ENCODE measurements around the gene ZC3H8.

ZC3H8 gene

DNA sequence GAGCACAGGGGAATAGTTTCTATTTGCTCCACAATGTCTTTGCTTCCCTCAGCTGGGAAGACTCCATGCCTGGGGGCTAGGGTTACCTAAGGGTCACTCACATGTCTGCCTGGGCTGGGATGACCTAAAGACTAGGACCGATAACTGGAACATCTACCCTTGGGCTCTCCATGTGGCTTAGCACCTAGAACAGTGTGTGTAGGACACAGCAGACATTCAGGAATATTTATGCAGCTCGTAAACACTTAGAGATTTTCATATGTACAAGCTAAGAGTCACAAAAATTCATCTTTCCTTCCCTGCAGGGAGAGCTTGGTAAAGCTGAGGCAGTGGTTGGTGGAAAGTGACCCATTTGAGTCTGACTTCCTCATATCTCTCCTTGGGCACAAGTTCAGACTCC is 60.8 kb downstream of the ZC3H8 start:
- TF ChIP-seq GATA2 (IDR thresholded peaks at IDR 0.05; ENCODE audit: low read depth, low read length): no peak
- no peak for TF ChIP-seq GATA3 (IDR thresholded peaks at IDR 0.05; ENCODE audit: low read depth, low read length)

DNA sequence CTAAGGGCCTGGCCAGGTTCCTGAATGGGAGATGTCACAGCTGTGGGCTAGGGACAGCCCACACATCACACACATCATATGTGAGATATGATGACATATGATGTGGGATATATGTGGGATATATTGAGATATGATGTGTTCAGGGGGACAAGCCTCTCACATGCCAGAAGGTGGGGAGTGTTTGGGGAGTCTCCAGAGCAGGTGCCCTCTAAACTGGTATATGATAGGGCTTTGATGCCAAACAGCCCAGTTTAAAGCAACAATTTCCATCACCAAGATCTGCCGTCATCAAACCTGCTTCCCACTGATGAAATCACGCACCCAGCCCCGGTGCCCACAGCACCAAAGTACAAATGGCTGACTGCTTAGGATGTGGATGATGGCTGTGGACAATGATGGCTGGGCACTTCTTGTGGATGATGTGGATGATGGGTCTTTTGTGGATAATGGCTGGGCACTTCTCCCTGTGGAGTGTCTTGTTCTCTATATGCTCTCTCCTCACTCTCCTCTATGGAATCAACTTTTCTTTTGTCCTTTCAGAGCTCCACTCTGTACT is 65.8 kb downstream of the ZC3H8 start:
- no peak for TF ChIP-seq GATA2 (IDR thresholded peaks at IDR 0.05; ENCODE audit: low read depth, low read length)
- no peak for TF ChIP-seq GATA3 (IDR thresholded peaks at IDR 0.05; ENCODE audit: low read depth, low read length)

DNA sequence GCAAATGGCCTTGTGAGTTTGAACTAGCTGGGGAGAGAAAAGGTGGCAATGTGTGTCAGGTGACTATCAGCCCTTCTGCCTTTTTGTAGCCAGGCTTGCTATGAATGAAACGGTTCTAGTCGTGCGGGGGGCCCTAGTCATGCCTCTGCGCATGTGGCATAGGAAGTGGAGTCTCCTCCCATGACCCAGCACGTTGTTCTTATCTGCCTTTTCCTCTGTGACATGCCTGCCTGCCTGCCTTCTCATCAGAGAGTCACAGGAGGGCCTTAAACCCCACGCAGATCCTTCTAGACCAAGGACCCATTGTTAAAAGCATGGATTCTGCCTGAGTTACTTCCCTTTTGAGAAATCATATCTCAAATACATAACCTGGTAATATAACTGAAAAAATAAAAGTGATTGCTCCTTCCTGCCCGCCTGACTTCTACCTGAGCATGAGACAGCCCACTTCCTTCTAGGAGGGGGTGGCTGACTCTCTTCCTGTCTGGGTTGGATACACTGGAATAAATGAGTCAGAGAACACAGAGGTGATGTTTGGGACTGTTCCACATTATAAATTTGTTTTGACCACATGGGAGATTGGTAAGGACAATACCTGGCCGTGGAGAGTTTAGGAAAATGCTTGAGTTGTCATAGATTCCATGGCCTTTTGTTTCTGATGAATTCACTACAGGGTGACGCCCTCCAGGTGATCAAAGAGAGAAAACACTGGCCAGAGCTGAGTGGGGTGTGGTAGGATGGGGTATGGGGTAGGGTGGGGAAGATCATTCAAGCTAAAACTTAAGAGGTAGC is 66.8 kb downstream of the ZC3H8 start:
- TF ChIP-seq GATA2 (IDR thresholded peaks at IDR 0.05; ENCODE audit: low read depth, low read length): no peak
- no peak for TF ChIP-seq GATA3 (IDR thresholded peaks at IDR 0.05; ENCODE audit: low read depth, low read length)

DNA sequence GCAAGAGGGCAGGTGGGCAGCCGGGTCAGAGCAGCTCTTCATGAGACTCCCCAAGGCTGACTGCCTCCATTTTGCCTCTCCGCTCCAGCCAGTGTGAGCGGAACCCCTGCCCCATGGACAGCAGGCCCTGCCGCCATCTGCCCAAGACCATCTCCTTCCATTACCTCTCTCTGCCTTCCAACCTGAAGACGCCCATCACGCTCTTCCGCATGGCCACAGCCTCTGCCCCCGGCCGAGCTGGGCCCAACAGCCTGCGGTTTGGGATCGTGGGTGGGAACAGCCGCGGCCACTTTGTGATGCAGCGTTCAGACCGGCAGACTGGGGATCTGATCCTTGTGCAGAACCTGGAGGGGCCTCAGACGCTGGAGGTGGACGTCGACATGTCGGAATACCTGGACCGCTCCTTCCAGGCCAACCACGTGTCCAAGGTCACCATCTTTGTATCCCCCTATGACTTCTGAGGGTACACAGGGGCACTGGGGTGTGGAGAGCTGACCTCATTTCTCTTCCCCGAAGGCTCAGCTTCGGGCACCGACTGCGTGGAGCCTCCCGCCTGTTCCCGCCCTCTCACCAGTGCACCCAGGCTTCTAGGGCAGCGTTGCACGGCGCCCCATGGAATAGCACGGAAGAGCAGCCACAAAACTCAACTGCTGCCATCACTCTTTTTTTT is 67.7 kb downstream of the ZC3H8 start:
- no peak for TF ChIP-seq GATA3 (IDR thresholded peaks at IDR 0.05; ENCODE audit: low read depth, low read length)
- TF ChIP-seq GATA2 (IDR thresholded peaks at IDR 0.05; ENCODE audit: low read depth, low read length): no peak

DNA sequence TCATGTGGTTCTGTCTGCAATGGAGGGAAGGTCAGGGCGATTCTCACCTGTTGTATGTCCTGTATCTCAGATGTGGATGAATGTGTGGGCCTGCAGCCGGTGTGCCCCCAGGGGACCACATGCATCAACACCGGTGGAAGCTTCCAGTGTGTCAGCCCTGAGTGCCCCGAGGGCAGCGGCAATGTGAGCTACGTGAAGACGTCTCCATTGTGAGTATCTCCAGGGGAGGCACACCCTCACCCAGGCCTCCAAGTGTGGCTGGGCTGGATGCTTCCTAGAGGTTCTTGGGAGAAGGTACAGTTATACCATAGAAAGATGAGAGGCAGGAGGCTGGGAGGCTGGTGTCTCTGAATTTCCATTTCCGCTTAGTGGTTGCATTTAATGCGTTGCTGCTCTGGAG is 69.7 kb downstream of the ZC3H8 start:
- TF ChIP-seq GATA2 (IDR thresholded peaks at IDR 0.05; ENCODE audit: low read depth, low read length) (no peak), GATA3 (IDR thresholded peaks at IDR 0.05; ENCODE audit: low read depth, low read length) (no peak)

DNA sequence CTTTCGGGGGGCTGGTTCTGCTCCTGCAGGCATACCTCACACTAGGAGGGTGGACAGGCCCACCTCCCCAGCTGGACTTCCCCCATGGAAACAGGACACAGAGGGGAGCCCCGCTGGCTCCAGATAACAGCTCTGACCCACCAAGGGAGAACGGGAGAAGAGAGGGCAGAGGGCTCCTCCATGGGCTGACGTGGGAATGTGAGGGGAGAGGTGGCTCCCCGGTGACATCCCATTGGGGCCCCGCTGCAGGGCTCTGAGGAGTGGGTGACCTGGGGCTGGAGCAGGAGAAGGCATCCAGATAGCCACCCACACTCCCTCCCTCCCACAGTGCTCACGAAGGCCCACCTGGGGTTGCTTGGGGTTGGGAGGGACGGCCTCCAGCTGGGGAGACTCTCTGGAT is 70.7 kb downstream of the ZC3H8 start:
- TF ChIP-seq GATA2 (IDR thresholded peaks at IDR 0.05; ENCODE audit: low read depth, low read length): no peak
- no peak for TF ChIP-seq GATA3 (IDR thresholded peaks at IDR 0.05; ENCODE audit: low read depth, low read length)

DNA sequence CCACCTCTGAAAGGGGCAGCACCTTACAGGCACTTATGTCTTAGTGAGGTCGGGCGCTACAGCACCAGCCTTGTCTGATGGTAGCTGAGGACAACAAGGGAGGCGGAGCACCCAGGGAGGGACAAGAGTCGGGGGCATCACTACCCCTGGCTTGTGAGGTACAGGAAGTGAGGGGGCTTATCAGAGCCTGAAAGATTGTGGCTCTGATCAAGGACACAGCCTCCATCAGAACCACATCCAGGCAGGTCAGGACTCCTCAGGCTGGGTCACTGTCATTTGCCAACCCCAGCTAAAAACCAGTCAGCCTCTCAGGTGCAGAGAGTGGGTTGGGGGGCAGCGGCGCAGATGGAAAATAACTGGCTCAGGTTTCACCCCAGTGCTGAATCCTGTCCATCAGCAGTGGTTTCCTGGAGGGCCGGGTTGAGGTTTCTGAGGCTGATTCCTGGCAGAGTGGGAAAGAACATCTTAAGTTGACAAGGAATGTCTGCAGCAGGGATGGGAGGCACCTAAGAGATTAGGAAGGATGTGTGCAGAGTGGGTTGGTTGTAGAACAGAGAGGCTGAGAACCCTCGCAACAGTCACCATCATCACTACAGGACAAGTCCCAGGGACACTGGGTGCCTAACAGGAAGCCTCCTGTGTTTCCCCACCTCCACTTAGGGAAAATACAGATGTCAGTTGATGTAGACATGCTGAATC is 71.4 kb downstream of the ZC3H8 start:
- TF ChIP-seq GATA3 (IDR thresholded peaks at IDR 0.05; ENCODE audit: low read depth, low read length): no peak
- no peak for TF ChIP-seq GATA2 (IDR thresholded peaks at IDR 0.05; ENCODE audit: low read depth, low read length)

DNA sequence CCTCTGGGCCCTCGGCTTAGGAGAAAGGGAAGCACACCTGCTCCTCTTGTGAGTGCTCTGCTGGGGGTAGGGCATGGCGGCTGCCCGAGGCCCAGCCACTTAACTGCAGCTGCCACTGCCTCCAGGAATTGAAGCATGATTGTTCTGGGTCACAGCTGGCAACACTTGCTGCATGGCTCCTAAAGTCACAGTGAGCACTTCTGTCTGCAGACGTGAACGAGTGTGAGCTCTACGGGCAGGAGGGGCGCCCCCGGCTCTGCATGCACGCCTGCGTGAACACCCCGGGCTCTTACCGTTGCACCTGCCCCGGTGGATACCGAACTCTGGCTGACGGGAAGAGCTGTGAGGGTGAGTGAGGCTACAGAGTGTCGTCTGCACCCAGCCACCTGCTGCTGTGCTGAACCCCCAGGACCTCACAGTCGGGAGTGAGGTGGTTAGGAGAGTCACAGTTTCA is 72.2 kb downstream of the ZC3H8 start:
- TF ChIP-seq GATA2 (IDR thresholded peaks at IDR 0.05; ENCODE audit: low read depth, low read length): no peak
- no peak for TF ChIP-seq GATA3 (IDR thresholded peaks at IDR 0.05; ENCODE audit: low read depth, low read length)

DNA sequence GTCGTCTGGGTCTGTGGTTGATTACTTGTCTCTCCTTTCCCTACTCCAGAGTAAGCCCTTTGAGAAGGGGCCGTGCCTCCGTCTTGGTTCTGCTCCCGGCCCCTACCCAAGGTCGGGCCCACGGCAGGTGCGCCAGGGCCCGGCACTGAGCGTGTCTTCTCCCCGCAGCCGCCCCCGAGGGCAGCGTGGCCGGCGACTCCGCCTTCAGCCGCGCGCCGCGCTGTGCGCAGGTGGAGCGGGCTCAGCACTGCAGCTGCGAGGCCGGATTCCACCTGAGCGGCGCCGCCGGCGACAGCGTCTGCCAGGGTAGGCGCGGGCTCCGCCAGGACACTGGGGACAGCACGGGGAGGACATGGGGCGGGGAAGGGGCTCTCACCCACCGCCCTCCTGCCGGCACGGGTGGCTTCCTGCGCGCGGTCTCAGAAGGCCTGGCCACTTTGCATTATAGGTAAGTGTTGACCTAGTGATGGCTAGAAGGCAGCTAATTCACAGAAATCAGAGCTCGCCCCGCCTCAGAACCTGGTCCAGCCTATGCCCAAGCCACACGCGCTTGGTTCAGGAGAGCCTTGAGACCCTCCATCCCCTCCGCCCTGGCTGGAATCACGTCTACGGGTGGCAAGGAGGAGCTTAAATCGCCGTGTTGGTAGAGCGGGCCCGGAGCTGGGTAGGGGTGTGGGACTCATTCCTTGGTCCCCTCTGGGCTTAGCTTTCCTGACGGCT is 73.1 kb downstream of the ZC3H8 start:
- no peak for TF ChIP-seq GATA2 (IDR thresholded peaks at IDR 0.05; ENCODE audit: low read depth, low read length)
- TF ChIP-seq GATA3 (IDR thresholded peaks at IDR 0.05; ENCODE audit: low read depth, low read length): no peak

DNA sequence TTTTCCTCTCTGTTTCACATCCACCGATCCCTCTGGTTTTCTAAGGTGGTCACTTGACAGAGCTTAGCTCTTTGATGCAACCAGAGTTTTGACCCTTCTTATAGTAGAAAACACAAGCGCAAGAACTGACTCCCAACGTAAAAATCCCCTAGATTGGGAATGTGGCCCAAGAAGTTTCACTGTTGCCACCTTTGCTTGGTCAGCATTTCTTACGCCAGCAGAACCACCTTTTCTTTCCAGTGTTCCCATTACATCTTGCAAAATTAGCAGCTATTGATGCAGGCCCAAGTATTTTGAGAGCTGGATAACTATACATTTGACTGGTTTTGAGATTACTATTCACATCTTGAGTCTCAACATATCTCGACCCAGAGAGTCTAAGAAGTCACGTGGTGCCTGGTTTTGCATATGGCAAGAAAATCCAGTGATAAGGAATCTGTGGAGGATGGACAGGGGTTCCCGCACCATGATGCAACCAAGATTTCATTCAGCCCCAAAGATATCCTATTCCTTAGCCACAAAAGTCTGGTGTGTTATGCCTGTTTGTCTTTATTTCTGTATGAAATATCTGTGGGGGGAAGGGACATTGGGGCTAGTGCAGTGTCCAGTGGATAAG is 78.8 kb downstream of the ZC3H8 start:
- no peak for TF ChIP-seq GATA3 (IDR thresholded peaks at IDR 0.05; ENCODE audit: low read depth, low read length)
- TF ChIP-seq GATA2 (IDR thresholded peaks at IDR 0.05; ENCODE audit: low read depth, low read length): no peak

DNA sequence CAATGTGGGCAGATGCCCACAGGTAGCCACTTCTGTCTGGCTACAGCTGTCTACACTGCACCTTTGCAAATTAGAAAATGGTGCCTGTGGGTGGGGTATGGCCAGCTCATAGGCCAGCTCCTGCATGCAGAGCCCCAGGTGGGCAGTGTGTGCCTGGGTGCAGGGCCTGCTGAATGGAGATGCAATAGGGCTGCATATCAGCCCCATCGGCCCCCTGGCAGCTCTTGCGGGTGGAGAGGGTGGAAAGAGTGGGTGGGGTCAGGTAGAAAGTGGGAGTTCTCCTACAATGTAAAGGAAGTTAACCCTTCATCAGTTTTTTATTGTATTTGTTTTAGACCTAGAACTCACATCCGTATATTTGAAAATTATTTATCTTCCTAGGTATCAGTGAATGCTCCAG is 79.5 kb downstream of the ZC3H8 start:
- TF ChIP-seq GATA3 (IDR thresholded peaks at IDR 0.05; ENCODE audit: low read depth, low read length) (no peak), GATA2 (IDR thresholded peaks at IDR 0.05; ENCODE audit: low read depth, low read length) (no peak)

DNA sequence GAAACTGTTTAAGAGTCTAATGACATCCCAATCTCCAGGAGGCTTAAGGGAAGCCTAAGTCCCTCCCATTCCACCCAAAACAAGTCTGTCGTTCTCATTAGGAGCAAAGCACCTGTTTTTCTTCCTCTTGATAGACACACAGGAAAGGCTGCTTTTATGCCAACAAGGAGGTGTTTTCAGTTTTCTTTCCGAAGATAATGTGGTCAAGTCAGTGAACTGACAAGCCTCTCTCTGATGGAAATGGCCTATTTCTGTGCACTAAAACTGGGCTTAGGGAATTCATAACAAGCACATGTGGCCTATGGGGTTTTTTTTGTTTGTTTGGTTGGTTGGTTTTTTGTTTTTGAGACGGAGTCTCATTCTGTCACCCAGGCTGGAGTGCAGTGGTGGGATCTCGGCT is 80.5 kb downstream of the ZC3H8 start:
- no peak for TF ChIP-seq GATA2 (IDR thresholded peaks at IDR 0.05; ENCODE audit: low read depth, low read length)
- TF ChIP-seq GATA3 (IDR thresholded peaks at IDR 0.05; ENCODE audit: low read depth, low read length): no peak

DNA sequence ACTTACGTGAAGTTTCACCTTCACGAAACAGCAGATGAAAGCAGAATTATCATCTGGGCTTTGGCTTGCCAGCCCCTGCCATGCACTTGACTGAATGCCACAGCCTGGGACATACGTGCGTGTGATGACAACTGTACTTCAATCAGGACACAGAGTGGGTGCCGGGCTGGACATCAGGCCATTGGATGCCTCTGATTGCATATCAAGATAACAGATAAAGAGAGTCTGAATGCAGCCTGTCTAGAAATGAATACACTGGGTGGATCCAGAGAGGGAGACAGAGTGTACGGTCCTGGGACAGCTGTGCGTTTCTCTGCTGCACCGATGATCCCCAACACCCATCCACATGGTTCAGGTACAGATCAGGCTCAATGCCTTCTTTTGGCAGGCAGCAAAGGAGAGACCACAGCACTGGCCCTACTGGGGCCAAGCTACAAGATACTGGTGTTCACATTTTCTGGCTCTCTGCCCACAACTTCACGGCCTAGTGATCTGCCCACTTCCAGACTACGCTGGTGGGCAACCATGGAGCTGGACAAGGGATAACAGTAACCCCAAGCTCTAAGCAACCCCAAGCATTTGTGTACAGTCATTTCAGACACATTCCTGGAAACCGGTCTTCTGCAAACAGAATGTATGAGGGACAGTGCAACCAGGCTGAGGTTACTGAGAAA is 81.1 kb downstream of the ZC3H8 start:
- TF ChIP-seq GATA3 (IDR thresholded peaks at IDR 0.05; ENCODE audit: low read depth, low read length) (peak; percentile 44; the same call in 1 of the 2 replicates), GATA2 (IDR thresholded peaks at IDR 0.05; ENCODE audit: low read depth, low read length) (peak; percentile 77; the same call in 1 of the 2 replicates)

All from SH-SY5Y (cell line).